GM10266 (cell line): ENCODE results near the gene ANKRD22.

Source experiments
- DNase-seq: peaks from one replicate; pipeline ENCODE4 v3.0.0; 2012; ENCODE audit errors: extremely low spot score
- CTCF ChIP-seq: IDR thresholded peaks from 2 replicates; pipeline ENCODE4 v1.5.1; 2012; ENCODE audit warnings: mild to moderate bottlenecking, low read depth; ENCODE audit not compliant: control insufficient read depth, insufficient read depth; ENCODE audit errors: missing control alignments

Gene ANKRD22

GRCh38 chr10:88835096-88835909 lies 16.3 kb downstream of the ANKRD22 start:
- DNase-seq, result peak; percentile 63

GRCh38 chr10:88833723-88834122 lies 17.9 kb downstream of the ANKRD22 start:
- no peak for DNase-seq
- TF ChIP-seq CTCF, result no peak

More at GRCh38 chr10:88835096-88835909, 16.3 kb downstream of the ANKRD22 start:
- TF ChIP-seq CTCF, result peak; percentile 94

- no peak for TF ChIP-seq CTCF
Observed at GRCh38 chr10:88833156-88833555, 18.5 kb downstream of the ANKRD22 start.

GRCh38 chr10:88832376-88832775 lies 19.3 kb downstream of the ANKRD22 start:
- no peak for DNase-seq
- no peak for TF ChIP-seq CTCF

More at GRCh38 chr10:88833156-88833555, 18.5 kb downstream of the ANKRD22 start:
- DNase-seq, result no peak

- no peak for TF ChIP-seq CTCF
- DNase-seq, result no peak
Observed at GRCh38 chr10:88831709-88832108, 19.9 kb downstream of the ANKRD22 start.

- no peak for TF ChIP-seq CTCF
- no peak for DNase-seq
Observed at GRCh38 chr10:88830643-88831268, 20.9 kb downstream of the ANKRD22 start.

- no peak for TF ChIP-seq CTCF
Observed at GRCh38 chr10:88828310-88828709, 23.3 kb downstream of the ANKRD22 start.

More at GRCh38 chr10:88828310-88828709, 23.3 kb downstream of the ANKRD22 start:
- DNase-seq, result no peak
